Measurements from ENCODE around the gene CFAP43. TPM values are rescaled to one million over a fixed set of nuclear protein-coding genes. Genes with fewer than 3 reads are reported as not detected.

Gene CFAP43
- total and polyA plus RNA-seq, 9 of the 15 experiments (the other 6 are each of a cell fraction or from before 2014, with no cell fraction given) = 0.07 to 0.86 (median 0.11) TPM; not detected in 1

DNA sequence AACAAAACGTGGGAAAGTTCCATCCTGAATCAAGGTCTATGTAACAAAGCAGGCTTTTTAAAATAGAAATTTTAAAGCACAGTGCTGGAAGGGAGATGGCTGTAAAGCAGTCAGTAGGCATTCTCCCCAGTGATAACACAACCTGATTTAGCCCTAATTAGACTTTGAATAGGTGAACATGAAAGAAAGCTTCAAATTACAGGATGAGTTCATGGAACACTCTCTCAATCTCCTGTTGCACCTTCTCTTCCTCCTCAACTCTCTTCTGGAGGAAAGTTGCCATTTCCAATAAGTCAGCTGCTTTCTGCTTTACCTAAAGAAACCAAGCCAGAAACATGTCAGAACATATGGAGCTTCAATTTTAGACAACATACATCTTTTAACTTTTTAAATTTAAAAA, 90.1 kb downstream of the CFAP43 start:
- Histone ChIP-seq H2AFZ (ENCODE audit: low read depth, low read length) (no peak overlapping the region), H3K9me1 (ENCODE audit: control insufficient read depth, insufficient read depth, low read length) (no peaks in the 10 kb centered on the region), H3K9ac (ENCODE audit: insufficient read depth in 1 of 2, low read depth in 2 of 2, low read length in 2 of 2) (no peak overlapping the region), H3K4me3 (no peak overlapping the region), H3K4me2 (ENCODE audit: insufficient read depth, low read length) (no peak overlapping the region), H3K9me3 (replicated peaks; ENCODE audit: control insufficient read depth, insufficient read depth, low read depth, low read length) (no peaks in the 10 kb centered on the region), H3K79me2 (ENCODE audit: control insufficient read depth, insufficient read depth, low read length) (no peaks in the 10 kb centered on the region), H4K20me1 (replicated peaks; ENCODE audit: control insufficient read depth, insufficient read depth, low read length) (no peaks in the 10 kb centered on the region), H3K36me3 (ENCODE audit: control insufficient read depth, insufficient read depth, low read length) (no peaks in the 10 kb centered on the region), H3K4me1 (replicated peaks in 1 of 2; ENCODE audit: control insufficient read depth in 2 of 2, insufficient read depth in 2 of 2, low read length in 2 of 2) (no peaks in the 10 kb centered on the region), H3K27ac (ENCODE audit: extremely low read depth, low read depth, low read length) (no peak overlapping the region), H3K27me3 (ENCODE audit: control insufficient read depth in 2 of 2, insufficient read depth in 2 of 2, low read length in 2 of 2) (no peaks in the 10 kb centered on the region; a peak in 2 of 5 replicates)
- CTCF ChIA-PET (ENCODE audit: low intra/inter-chr PET ratio) = no interaction called here
- in situ Hi-C loops (cut with MboI) = no loop called here
- POLR2A ChIA-PET = no interaction called here
- DNase-seq (ENCODE audit: extremely low read depth in 1 of 4, low spot score in 3 of 4) (no peak), FAIRE-seq (no peak), ATAC-seq (no peak)
- intact Hi-C loops (cut with micrococcal nuclease) = no loop called here
- no TSS peak for BruUV-seq (replicated peaks)
- WGBS (ENCODE audit: insufficient coverage, low coverage, missing lambda C conversion rate) = 0% methylated on average over 1 of the region's 1 CpG
- TF ChIP-seq ZNF57 (CRISPR knock-in tag; IDR thresholded peaks at IDR 0.05) (no peak), EP400 (IDR thresholded peaks at IDR 0.05) (no peak), PTBP1 (IDR thresholded peaks at IDR 0.05; ENCODE audit: low read depth, low read length) (no peak), ELF1 (tag; IDR thresholded peaks at IDR 0.05) (no peak), POLR3G (IDR thresholded peaks at IDR 0.05; ENCODE audit: extremely low read depth, insufficient read length, insufficient replicate concordance) (no peak), ZNF79 (CRISPR knock-in tag; IDR thresholded peaks at IDR 0.05; ENCODE audit: low read depth) (no peak), PHF8 (IDR thresholded peaks at IDR 0.05; ENCODE audit: borderline replicate concordance, low read length) (no peak)
- TF ChIP-seq, protein P1, sequence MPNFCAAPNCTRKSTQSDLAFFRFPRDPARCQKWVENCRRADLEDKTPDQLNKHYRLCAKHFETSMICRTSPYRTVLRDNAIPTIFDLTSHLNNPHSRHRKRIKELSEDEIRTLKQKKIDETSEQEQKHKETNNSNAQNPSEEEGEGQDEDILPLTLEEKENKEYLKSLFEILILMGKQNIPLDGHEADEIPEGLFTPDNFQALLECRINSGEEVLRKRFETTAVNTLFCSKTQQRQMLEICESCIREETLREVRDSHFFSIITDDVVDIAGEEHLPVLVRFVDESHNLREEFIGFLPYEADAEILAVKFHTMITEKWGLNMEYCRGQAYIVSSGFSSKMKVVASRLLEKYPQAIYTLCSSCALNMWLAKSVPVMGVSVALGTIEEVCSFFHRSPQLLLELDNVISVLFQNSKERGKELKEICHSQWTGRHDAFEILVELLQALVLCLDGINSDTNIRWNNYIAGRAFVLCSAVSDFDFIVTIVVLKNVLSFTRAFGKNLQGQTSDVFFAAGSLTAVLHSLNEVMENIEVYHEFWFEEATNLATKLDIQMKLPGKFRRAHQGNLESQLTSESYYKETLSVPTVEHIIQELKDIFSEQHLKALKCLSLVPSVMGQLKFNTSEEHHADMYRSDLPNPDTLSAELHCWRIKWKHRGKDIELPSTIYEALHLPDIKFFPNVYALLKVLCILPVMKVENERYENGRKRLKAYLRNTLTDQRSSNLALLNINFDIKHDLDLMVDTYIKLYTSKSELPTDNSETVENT (CRISPR knock-in tag; IDR thresholded peaks at IDR 0.05) = no peak
- TF ChIP-seq, protein P2, sequence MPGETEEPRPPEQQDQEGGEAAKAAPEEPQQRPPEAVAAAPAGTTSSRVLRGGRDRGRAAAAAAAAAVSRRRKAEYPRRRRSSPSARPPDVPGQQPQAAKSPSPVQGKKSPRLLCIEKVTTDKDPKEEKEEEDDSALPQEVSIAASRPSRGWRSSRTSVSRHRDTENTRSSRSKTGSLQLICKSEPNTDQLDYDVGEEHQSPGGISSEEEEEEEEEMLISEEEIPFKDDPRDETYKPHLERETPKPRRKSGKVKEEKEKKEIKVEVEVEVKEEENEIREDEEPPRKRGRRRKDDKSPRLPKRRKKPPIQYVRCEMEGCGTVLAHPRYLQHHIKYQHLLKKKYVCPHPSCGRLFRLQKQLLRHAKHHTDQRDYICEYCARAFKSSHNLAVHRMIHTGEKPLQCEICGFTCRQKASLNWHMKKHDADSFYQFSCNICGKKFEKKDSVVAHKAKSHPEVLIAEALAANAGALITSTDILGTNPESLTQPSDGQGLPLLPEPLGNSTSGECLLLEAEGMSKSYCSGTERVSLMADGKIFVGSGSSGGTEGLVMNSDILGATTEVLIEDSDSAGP (CRISPR knock-in tag; IDR thresholded peaks at IDR 0.05) = no peak
- TF ChIP-seq, protein P3, sequence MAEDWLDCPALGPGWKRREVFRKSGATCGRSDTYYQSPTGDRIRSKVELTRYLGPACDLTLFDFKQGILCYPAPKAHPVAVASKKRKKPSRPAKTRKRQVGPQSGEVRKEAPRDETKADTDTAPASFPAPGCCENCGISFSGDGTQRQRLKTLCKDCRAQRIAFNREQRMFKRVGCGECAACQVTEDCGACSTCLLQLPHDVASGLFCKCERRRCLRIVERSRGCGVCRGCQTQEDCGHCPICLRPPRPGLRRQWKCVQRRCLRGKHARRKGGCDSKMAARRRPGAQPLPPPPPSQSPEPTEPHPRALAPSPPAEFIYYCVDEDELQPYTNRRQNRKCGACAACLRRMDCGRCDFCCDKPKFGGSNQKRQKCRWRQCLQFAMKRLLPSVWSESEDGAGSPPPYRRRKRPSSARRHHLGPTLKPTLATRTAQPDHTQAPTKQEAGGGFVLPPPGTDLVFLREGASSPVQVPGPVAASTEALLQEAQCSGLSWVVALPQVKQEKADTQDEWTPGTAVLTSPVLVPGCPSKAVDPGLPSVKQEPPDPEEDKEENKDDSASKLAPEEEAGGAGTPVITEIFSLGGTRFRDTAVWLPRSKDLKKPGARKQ (CRISPR knock-in tag; IDR thresholded peaks at IDR 0.05) = no peak
- TF ChIP-seq, protein P4, sequence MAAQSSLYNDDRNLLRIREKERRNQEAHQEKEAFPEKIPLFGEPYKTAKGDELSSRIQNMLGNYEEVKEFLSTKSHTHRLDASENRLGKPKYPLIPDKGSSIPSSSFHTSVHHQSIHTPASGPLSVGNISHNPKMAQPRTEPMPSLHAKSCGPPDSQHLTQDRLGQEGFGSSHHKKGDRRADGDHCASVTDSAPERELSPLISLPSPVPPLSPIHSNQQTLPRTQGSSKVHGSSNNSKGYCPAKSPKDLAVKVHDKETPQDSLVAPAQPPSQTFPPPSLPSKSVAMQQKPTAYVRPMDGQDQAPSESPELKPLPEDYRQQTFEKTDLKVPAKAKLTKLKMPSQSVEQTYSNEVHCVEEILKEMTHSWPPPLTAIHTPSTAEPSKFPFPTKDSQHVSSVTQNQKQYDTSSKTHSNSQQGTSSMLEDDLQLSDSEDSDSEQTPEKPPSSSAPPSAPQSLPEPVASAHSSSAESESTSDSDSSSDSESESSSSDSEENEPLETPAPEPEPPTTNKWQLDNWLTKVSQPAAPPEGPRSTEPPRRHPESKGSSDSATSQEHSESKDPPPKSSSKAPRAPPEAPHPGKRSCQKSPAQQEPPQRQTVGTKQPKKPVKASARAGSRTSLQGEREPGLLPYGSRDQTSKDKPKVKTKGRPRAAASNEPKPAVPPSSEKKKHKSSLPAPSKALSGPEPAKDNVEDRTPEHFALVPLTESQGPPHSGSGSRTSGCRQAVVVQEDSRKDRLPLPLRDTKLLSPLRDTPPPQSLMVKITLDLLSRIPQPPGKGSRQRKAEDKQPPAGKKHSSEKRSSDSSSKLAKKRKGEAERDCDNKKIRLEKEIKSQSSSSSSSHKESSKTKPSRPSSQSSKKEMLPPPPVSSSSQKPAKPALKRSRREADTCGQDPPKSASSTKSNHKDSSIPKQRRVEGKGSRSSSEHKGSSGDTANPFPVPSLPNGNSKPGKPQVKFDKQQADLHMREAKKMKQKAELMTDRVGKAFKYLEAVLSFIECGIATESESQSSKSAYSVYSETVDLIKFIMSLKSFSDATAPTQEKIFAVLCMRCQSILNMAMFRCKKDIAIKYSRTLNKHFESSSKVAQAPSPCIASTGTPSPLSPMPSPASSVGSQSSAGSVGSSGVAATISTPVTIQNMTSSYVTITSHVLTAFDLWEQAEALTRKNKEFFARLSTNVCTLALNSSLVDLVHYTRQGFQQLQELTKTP (IDR thresholded peaks at IDR 0.05; ENCODE audit: low read depth in 1 of 2, partially characterized antibody in 2 of 2) = no peak
